GM21423 (cell line): ENCODE results near the gene TANC1.

Experiments
- ATAC-seq: cut with Tn5 transposase; IDR thresholded peaks from one replicate; pipeline ENCODE4 v1.9.1; 2021; ENCODE audit warnings: mild to moderate bottlenecking, moderate library complexity; ENCODE audit not compliant: unreplicated experiment

TANC1 gene

DNA sequence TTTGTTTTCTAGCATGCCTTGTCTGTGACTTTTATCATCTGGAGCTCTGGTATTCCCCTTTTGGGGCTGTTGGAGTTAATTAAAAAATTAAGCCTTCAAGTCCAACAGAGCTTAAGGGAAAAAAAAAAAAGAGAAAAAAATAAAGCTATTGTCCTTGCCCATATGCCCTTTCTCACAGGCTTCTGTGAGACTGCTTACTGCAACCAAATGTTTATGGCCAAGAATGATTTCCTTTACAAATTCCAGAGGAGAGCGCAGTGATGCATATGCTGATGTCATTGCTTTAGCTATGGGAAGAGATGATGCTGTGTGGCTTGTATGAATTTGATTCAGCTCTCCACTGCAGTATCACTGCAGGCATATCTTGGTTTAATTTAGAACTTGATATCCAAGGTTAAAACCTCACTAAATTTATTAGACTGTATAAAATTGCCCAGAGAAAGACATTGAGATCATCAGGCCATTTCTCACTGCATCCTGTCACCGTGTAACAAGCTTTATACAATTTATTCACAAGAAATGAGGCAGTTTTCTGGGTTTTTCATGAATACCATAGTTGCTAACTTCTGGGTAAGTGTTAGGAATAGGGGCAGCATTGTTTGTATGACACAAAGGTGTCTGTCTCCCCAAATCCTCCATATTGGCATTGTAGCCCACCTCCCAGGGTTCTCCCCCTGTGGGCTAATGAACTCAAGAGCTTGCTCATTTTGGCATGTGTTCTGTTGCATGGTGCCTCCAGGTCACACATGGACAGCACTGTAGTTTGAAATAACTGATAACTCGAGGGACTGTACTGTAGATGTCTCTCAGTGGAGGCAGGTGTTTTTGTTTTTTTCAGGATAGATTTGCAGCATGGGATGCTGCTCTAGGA is 85.0 kb downstream of the TANC1 start:
- ATAC-seq, result no peak

DNA sequence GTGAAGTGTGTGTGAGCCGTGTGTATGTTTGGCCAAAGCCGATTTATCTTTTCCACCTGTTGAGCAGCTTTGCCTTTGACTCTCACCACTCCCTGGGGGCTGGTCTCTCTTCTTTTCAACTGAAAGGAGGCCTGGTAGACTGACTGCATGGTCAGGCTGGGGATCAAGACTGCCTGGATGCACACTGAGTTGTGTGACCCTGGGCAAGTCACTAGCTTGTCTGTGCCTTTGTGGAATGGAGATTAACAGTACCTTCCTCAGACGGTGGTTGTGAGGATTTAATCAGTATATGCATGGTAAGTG is 85.5 kb downstream of the TANC1 start:
- ATAC-seq, result no peak

DNA sequence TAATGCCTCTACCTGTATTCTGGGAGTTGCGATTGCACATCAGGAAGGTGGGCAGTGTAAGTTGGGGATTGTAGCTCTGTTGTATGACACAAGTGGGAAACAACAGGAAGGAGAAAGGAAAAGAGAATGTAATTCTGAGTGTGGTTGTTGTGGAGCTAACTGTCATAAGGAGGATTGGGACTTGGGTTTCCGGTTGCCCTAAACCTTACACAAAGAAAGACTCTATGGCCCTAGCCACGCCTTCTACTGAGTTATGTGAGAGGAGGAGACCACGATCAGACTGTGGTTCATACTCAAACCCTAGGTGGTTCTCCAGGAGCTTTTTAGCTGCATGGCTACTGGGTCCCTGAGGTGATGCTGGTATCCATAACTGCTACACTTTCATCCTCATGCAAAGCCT is 86.5 kb downstream of the TANC1 start:
- no peak for ATAC-seq

DNA sequence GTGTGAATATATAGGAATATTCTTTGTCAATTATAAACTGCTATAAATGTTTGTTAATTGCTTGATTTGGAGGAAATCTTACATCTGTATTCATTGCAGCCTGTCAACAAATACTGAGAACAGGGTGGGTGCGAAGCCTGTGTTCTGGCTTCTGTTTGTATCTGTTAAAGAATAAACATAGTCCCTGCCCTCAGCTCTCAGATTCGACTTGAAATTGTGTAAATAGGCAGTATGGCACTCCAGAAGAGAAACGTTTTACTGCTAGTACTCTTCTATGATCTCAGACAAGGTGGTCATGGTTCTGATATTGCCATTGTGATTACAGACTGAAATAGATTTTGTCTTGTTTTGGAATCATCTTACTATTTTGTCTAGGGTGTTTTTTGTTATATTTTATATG is 92.1 kb downstream of the TANC1 start:
- ATAC-seq, result no peak

DNA sequence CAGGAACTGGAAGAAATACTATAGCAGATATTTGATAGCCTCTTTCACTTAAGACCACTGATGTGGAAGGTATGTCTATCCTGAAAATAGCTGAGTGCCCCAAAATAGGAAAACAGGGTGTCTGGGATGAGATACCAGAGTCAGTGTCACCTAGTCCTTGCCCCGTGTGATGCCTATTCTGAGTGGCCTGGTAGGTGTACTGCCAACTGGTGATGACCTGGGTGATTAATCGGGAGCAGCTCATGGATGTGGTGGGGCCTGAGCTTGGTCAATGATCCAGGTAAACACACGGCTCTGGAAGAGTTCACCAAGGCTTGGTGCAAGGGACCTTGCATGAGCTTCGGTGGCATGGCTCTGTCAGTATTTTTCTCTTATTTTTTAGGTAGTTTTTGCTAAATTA is 95.2 kb downstream of the TANC1 start:
- no peak for ATAC-seq

DNA sequence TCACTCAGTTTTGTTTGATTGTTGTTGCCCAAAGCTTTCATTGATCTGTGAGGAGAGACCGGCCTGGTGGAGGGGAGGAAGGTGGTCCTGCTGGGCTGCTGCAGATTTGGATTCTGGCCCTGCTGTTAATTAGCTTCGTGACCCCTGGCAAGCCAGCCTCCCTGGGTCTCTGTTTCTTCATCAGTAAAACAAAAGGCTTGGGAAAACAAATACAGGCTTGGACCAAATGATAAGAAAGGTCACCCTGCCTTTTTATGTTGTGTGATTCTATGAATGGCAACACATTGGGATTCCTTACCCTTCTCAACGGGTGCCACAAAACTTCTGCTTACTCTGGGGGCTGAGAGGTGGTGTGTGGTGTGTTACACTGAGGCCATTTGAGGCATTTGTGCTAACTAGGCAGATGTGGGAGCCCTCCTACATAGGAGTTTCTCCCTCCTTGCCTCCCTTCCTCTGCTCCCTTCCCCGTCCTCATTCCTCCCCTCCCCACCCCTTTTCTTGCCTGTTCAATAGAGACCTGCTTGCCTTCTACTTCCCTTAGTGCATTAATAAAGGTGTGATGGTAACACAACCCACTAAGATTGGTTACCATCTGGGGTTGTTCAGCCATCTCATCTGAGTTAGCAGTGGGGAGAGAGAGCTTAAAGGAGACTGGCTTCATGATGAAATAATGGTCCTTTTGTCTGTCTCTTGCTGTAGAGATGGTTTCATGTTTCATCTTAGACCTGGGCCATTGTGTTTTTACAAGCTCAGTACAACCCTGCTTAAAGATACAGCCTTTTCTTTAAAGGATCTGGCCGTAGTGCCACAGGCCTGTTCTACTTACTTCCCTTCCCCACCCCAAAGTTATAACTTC is 96.2 kb downstream of the TANC1 start:
- no peak for ATAC-seq

DNA sequence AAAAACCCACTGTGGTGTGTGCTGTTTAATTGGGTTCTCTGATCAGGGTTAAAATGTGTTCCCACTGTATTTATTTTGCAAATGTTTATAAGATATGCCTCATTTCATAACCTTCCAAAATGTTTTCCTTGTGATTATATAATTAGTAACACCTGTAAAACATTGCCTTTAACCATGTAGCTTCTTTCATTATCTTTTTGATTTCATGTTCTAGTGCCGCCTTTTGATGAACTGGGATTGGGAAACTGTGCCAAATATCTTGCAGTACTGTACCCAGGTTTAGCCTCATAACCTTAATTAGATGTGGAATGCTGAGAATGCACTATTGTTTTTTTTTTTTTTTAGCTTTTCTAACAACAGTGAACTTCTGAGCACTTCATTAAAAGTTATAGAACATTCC is 96.9 kb downstream of the TANC1 start:
- no peak for ATAC-seq

DNA sequence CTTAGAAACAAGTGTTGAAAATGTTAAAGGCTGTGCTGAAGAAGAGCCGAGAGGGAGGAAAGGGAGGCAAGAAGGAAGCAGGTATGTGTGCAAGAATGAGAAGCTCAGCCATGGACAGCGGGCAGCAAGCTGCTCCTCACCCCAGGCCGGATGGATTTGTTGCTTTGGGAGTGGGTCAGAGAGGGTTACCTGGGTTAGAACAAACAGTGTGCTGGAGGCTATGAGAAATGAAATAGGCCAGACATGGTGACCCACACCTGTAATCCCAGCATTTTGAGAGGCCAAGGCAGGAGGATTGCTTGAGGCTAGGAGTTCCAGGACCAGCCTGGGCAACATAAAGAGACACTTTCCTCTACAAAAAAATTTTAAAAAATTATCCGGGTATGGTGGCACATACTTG is 97.5 kb downstream of the TANC1 start:
- no peak for ATAC-seq

DNA sequence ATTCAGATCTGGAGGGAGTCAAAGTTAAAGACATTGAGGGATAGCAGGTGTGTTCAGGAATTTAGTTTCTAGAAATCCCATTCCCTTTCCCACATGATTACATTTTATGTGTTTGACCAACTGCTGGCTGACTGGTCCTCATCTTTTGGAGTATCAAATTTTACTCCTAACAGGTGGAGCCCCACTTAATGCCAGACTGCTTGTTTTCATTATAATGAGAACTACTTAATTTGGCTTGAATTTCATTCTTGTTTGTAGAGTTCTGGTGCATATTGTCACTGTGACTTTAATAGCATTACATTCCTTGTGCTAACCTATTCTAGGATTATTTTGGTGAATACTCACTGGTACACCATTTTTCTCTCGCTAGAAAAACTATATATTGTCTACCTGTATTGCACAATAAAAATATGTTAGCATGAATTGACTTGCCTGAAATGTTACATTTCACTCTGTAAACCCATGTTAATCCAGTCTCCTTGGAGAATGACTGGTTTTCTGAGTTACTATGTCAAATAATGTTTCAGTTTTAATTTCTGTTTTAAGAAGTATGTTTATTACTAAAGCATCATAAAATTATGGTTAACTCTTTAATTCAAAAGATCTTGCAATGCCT is 98.2 kb downstream of the TANC1 start:
- ATAC-seq, result no peak

DNA sequence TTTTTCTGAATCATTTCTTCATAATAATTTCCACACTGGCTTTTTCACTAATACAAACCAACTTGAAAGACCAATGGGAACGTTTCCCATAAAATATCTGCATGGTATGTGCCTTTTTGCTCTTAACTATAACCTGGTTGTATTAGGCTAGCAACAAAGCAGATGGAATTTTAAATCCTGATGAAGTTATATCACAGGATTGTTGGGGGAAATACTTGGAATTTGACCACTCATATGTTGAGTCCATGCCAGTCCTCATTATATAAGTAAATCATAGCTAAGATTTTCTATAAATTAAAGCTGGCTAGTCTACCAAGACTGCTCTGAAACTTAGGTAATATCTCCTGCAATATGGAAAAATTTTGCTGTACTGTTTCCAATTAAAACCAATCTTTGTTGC is 99.5 kb downstream of the TANC1 start:
- ATAC-seq, result no peak

DNA sequence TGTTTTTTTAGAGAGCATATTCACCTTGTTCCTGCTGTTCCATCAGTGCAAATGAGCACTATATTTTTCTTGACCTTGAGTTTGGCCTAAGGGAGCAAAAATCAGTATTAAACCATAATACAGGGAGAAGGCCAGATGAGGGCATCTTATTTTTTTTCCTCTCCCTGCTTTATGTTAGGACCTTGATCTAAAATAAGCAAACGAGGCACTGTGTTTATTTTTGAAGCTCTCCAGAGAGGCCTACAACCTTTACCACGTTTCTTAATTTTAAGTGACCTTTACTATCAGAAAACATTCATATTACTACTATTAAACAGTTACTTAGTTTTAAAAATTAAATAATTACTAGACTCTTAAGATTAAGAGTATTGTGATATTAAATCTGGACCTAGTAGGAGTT is 100.8 kb downstream of the TANC1 start:
- ATAC-seq, result no peak

DNA sequence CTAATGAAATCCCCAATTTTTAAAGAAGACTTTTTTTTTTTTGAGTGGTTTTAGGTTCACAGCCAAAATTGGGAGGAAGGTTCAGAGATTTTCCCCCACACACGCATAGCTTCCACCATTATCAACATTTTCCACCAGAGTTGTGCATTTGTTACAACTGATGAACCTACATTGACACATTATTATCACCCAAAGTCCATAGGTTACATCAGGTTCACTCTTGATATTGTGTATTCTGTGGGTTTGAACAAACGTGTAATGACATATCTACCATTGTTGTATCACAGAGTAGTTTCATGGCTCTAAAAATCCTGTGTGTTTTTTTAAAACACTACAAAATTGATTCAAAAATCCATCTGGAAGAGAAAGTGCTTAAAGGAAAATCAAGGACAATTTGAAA is 101.8 kb downstream of the TANC1 start:
- ATAC-seq, result no peak

DNA sequence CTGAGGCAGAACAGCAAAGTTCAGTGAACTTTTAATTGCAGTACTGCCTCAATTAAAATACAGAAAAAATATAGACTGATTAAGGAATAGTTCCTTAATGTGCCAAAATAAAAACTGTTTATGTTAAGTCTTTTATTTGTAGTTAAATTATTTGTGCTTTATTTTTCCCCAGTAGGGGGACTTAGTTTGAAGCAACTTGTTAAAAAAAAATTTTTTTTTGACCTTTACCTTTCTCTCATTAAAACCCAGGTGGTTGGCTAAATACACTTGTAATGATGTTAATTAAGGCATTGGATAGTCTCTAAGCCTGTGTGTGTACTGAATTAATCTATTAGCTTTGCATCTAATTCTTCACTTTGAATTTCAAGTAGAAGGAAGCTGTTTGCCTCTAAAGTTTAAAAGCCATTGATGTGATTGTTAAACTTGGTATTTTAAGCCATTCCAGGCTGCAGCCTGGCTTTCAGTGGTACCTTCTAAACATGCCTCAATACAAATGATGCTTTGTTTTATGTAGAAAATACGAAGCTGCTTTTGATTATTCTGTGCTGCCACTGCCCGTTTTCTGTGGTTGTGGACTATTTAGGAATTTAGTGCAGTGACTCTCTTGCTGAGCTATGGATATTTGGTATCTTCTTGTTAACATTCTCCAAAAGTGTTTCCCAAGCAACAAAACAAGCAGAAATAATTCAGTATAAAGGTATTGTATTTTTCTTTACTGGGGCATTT is 102.9 kb downstream of the TANC1 start:
- ATAC-seq, result no peak

DNA sequence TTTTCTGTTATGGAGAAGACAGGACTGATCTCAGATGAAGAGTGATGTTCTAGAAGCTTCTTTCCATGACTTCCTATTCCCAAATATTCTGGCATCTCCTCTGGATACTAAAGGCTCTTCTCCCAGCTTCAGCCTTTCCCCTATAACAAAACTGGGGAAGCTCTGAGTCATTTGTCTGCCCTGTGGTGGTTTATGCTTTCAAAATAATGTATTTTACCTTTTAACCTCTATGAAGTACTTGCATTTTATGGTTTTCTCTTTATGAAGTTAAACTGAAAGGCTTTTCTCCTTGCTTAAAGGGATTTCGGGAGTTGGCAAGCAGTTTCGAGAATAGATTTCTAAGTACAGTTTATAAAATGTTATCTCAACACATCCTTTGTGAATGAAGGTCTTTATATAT is 104.4 kb downstream of the TANC1 start:
- no peak for ATAC-seq

DNA sequence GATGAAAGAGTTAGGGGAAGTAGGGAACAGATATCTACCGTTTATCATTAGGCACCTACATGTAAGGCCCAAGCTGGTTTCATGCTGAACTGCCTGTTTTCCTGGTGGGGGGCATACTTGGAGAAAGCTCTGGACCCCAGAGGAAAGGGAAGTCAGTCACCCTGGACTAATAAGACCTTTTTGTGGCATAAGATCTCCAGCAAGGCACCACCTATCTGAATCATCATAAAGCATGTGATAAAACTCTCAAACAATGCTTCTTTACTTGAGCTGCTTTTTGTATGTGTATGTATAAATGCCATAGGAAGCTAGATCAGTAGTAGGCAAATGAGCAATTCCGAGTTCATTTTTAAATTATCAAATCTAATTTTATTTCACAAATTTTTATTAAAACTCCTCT is 104.8 kb downstream of the TANC1 start:
- no peak for ATAC-seq

DNA sequence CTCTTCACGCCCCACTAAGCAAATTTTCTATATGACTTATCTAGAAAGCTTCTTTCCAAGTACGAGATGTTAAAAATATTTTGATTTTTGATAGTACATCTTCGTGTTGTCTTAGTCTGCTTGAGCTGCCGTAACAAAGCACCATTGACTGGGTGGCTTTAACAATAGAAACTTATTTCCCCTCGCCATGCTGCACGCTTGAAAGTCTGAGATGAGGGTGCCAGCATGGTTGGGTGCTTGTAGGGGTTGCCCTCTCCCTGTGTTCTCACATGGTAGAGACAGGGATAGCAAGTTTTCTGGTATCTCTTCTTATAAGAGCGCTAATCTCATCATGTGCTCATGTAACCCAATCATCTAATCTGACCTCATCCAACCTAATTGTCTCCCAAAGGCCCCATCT is 106.2 kb downstream of the TANC1 start:
- ATAC-seq, result no peak

DNA sequence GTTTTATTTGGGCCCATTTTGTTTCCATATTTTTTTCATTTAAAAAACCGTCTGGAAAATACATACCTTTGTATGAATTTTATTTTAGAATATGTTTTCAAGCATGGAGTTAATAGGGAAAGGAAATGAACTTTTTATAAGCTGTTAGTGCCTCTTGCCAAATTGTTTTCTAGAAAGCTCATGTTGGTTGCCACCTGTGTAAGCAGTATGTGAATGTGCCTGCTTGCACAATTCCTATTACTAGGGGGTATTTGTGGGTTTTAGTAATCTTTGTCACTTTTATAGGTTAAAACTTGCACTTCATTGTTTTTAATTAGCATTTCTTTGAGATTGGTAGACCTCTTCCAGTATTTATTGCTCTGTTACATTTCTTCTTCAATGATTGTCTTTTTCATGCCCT is 107.3 kb downstream of the TANC1 start:
- ATAC-seq, result no peak

DNA sequence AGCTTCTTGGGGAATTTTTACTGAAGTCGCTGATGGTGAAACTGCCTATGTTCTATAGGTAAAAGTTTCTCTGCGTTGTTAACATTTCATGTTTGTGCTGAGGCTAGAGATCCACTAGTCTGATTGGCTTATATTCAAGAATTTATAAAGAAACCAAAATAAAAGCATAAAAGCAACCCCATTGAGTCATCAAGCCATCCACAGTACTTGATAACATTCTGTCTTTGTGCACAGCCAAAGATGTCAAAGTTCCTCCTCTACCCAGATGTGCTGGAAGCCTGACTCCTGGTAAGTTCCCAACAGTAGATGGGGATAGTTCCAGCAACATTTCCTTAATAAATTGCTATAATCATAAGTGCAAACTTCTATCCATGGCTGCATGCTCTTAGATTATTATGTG is 107.8 kb downstream of the TANC1 start:
- no peak for ATAC-seq

DNA sequence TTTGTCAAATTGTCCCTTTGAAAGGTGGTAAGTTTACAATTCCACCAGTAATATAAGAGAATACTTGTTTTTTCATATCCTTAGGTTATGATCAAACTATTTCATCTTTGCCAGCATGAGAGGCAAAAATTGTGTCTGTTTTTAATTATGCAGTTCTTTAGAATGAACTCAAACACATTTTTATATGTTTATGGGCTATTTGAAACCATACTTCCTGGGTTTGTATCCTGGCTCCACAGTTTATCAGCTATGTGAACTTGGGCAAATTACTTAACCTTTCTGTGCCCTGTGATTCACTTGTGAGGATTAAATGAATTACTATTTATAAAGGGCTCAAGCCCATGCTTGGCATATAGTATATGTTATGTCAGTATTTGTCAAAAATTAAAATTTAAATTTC is 109.4 kb downstream of the TANC1 start:
- no peak for ATAC-seq

DNA sequence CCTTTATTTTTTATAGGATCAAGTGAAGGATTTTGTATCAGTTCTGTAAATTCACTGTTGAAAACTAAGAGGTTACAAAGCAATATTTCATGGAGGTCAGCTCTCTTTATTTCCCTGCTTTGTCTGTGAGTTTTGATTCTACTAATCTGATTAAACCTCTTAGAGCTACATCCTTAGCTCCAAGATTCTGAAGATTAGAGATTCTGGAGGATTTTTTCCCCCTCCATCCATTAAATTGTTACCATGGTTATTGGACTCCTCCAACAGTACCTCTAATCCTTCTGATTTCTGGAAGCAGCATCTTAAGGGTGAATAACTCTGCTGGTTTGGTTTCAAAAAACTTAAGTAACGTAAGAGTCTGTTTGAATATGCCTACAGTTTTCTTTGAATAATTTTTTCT is 110.0 kb downstream of the TANC1 start:
- no peak for ATAC-seq

DNA sequence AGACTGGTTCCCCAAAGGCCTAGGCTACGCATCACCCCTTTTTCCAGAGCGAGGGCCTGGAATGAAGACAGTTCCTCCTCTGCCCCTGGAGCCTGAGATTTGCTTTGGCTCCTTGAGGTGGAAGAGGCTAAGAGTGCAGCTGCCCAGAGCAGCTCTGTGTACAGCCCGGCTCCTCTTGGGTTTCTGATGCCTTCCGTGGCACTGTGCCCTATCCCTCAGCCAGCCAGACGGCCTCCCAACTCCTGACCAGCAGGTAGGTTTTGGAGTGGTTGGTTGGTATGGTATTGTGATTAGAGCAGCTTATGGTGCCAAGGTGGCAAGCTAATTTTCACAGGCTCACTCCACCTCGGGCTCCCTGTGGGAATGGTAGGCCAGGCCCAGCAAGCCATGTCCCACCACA is 112.2 kb downstream of the TANC1 start:
- no peak for ATAC-seq
